Measurements from ENCODE around the gene MTG1. TPM values are rescaled to one million over a fixed set of nuclear protein-coding genes. Genes with fewer than 3 reads are reported as not detected.
A peak's percentile ranks its signal among the peaks of the same experiment; 100 is the strongest.

Gene MTG1
- total and polyA plus RNA-seq, 12 donors: 24.0 to 118 (median 48.8) TPM

GRCh38 chr10:133454204-133454893 lies 60.4 kb downstream of the MTG1 start:
- TF ChIP-seq CTCF (IDR thresholded peaks at IDR 0.05) (no peak), POLR2A (IDR thresholded peaks at IDR 0.05) (no peak)
- peak in 2 of 7 donors; percentile 12 to 21 for DNase-seq

GRCh38 chr10:133455196-133455595 lies 61.2 kb downstream of the MTG1 start:
- no peaks in the 10 kb centered on the region for H3K27me3 ChIP-seq
- WGBS, 4 donors: 73 to 82% (median 78%) methylated on average over 5 of the region's 5 CpGs
- TF ChIP-seq POLR2A (IDR thresholded peaks at IDR 0.05): no peak
- no peak for TF ChIP-seq CTCF (IDR thresholded peaks at IDR 0.05)
- peak in 1 of 7 donors; percentile 0 for DNase-seq
- H3K27ac ChIP-seq: no peak overlapping the region
- no peaks in the 10 kb centered on the region for H3K9me3 ChIP-seq (replicated peaks in 1 of 3)
- intact Hi-C loops (cut with DNase I): no loop called here
- H3K4me3 ChIP-seq: no peak overlapping the region
- no peaks in the 10 kb centered on the region for H3K4me1 ChIP-seq (replicated peaks in 1 of 2)
- H3K36me3 ChIP-seq (replicated peaks in 1 of 2): no peaks in the 10 kb centered on the region

More at GRCh38 chr10:133454204-133454893, 60.4 kb downstream of the MTG1 start:
- 70 to 83% (median 81%) methylated on average over 8 to 10 of the region's 10 CpGs for WGBS, 4 donors
- no peaks in the 10 kb centered on the region for H3K36me3 ChIP-seq (replicated peaks in 1 of 2)
- intact Hi-C loops (cut with DNase I): no loop called here
- no peaks in the 10 kb centered on the region for H3K27me3 ChIP-seq
- H3K9me3 ChIP-seq (replicated peaks in 1 of 3): no peaks in the 10 kb centered on the region
- H3K4me3 ChIP-seq: no peak overlapping the region
- no peak overlapping the region for H3K27ac ChIP-seq
- H3K4me1 ChIP-seq (replicated peaks in 1 of 2): no peaks in the 10 kb centered on the region

- Histone ChIP-seq H3K27me3 (no peaks in the 10 kb centered on the region), H3K9me3 (replicated peaks in 1 of 3) (no peaks in the 10 kb centered on the region), H3K36me3 (replicated peaks in 1 of 2) (no peaks in the 10 kb centered on the region), H3K27ac (no peak overlapping the region), H3K4me1 (replicated peaks in 1 of 2) (no peaks in the 10 kb centered on the region), H3K4me3 (no peak overlapping the region)
- DNase-seq: peak in 1 of 7 donors; percentile 9
- TF ChIP-seq CTCF (IDR thresholded peaks at IDR 0.05) (no peak), POLR2A (IDR thresholded peaks at IDR 0.05) (no peak)
- intact Hi-C loops (cut with DNase I): no loop called here
- 81 to 92% (median 88%) methylated on average over 7 of the region's 7 CpGs for WGBS, 4 donors
These were observed 61.7 kb downstream of the MTG1 start for GRCh38 chr10:133455611-133456031.

GRCh38 chr10:133456041-133456951 lies 62.3 kb downstream of the MTG1 start:
- Histone ChIP-seq H3K36me3 (replicated peaks in 1 of 2) (no peaks in the 10 kb centered on the region), H3K4me1 (replicated peaks in 1 of 2) (no peaks in the 10 kb centered on the region), H3K4me3 (no peak overlapping the region), H3K27ac (no peak overlapping the region), H3K9me3 (replicated peaks in 1 of 3) (no peaks in the 10 kb centered on the region), H3K27me3 (no peaks in the 10 kb centered on the region)
- TF ChIP-seq POLR2A (IDR thresholded peaks at IDR 0.05) (no peak), CTCF (IDR thresholded peaks at IDR 0.05) (no peak)
- intact Hi-C loops (cut with DNase I): no loop called here
- 85 to 89% (median 88%) methylated on average over 27 to 46 of the region's 46 CpGs for WGBS, 4 donors
- DNase-seq: peak in 2 of 7 donors; percentile 11 to 34

All from adrenal gland (tissue), 12 donors.